Measurements from ENCODE around the gene FCHSD2.

- no peak for TF ChIP-seq FOXK2 (IDR thresholded peaks at IDR 0.05)
- TF ChIP-seq, protein P1, sequence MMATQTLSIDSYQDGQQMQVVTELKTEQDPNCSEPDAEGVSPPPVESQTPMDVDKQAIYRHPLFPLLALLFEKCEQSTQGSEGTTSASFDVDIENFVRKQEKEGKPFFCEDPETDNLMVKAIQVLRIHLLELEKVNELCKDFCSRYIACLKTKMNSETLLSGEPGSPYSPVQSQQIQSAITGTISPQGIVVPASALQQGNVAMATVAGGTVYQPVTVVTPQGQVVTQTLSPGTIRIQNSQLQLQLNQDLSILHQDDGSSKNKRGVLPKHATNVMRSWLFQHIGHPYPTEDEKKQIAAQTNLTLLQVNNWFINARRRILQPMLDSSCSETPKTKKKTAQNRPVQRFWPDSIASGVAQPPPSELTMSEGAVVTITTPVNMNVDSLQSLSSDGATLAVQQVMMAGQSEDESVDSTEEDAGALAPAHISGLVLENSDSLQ (IDR thresholded peaks at IDR 0.05), result no peak
- no peak for TF ChIP-seq SP1 (IDR thresholded peaks at IDR 0.05)
Observed at GRCh38 chr11:73171436-73172161, 29.5 kb upstream of the FCHSD2 start.
